OCI-LY1 (cell line): ENCODE results near the gene DAZAP1.

Experiments
- CTCF ChIP-seq: fragments of 200-600 bp; sonication (generic), shearing (Covaris generic); IDR thresholded peaks from 2 replicates; pipeline ENCODE4 v1.5.1; 2017; ENCODE audit warnings: mild to moderate bottlenecking, antibody characterized with exemption, low read length, moderate library complexity, mixed read lengths
- EZH2 ChIP-seq: fragments of 200-600 bp; sonication (generic), shearing (Covaris generic); IDR thresholded peaks from 2 replicates; pipeline ENCODE4 v1.8.0; 2017; ENCODE audit warnings: borderline replicate concordance, mixed run types, mild to moderate bottlenecking, antibody characterized with exemption, low read length, moderate library complexity, mixed read lengths

- TF ChIP-seq CTCF (no peak), EZH2 (no peak)
Measured at GRCh38 chr19:1395194-1396018, 12.0 kb upstream of the DAZAP1 start.
